NOMO-1 (cell line): ENCODE results near the gene PTX4.
"Not testable (repeated sequence)": the region's sequence is repeated elsewhere in the genome, so short reads cannot be mapped to it uniquely, and the experiment has no call there.

Source experiments
- DNase-seq, 2 experiments: peaks; one replicate each; lab custom pipeline; 2025; ENCODE audit not compliant: unreplicated experiment in 2 of 2; lab: John Stamatoyannopoulos, UW

The PTX4 gene

GRCh38 chr16:1487395-1488053 is 1.2 kb downstream of the PTX4 start:
- DNase-seq, result no peak

GRCh38 chr16:1486551-1487390 is 2.0 kb downstream of the PTX4 start:
- no peak for DNase-seq

GRCh38 chr16:1485847-1486496 is 2.8 kb downstream of the PTX4 start:
- DNase-seq, result no peak

GRCh38 chr16:1481906-1482835 is 6.6 kb downstream of the PTX4 start:
- DNase-seq, result no peak

- not testable (repeated sequence) for DNase-seq
Observed at GRCh38 chr16:1478937-1479336, 9.8 kb downstream of the PTX4 start.

- DNase-seq, result no peak
Observed at GRCh38 chr16:1477033-1477432, 11.7 kb downstream of the PTX4 start.

- no peak for DNase-seq
Observed at GRCh38 chr16:1475552-1476114, 13.1 kb downstream of the PTX4 start.

- DNase-seq, result peak; percentile 71 to 74
Observed at GRCh38 chr16:1474796-1475551, 13.8 kb downstream of the PTX4 start, which contains the start of gene CLCN7. TSS of gene CLCN7 (minus strand) at chr16:1475028. CDS start at chr16:1474974, 54 bp downstream.

- no peak for DNase-seq
Observed at GRCh38 chr16:1474082-1474795, 14.5 kb downstream of the PTX4 start.

- no peak for DNase-seq
Observed at GRCh38 chr16:1472974-1473373, 15.8 kb downstream of the PTX4 start.

GRCh38 chr16:1471569-1472194 is 17.1 kb downstream of the PTX4 start:
- DNase-seq, result no peak

GRCh38 chr16:1470481-1471251 is 18.1 kb downstream of the PTX4 start:
- DNase-seq, result peak; percentile 54 to 63

GRCh38 chr16:1469693-1470201 is 19.0 kb downstream of the PTX4 start:
- DNase-seq, result peak; percentile 83 to 93

GRCh38 chr16:1469141-1469540 is 19.6 kb downstream of the PTX4 start:
- DNase-seq, result not testable (repeated sequence)

- no peak for DNase-seq
Observed at GRCh38 chr16:1468426-1468810, 20.3 kb downstream of the PTX4 start.

GRCh38 chr16:1466968-1467521 is 21.7 kb downstream of the PTX4 start:
- DNase-seq, result no peak

GRCh38 chr16:1466054-1466453 is 22.7 kb downstream of the PTX4 start:
- no peak for DNase-seq
